Occipital lobe (tissue), 2 donors: ENCODE data around the gene PRM2. TPM values are rescaled to one million over a fixed set of nuclear protein-coding genes. Genes with fewer than 3 reads are reported as not detected.

Experiments used
- DNase-seq: peaks from one replicate; lab custom pipeline; 2025; lab: John Stamatoyannopoulos, UW
- total RNA-seq: library from RNA; depleted of rRNA; stranded (reverse); fragments of >200 nt; gene quantifications from one replicate; pipeline ENCODE4 v1.2.3, GENCODE V29; 2014

PRM2 gene
- total RNA-seq, 1 donor from 2014 or later, result not detected

GRCh38 chr16:11250786-11251524 is 25.3 kb downstream of the PRM2 start:
- DNase-seq, result no peak

DNA sequence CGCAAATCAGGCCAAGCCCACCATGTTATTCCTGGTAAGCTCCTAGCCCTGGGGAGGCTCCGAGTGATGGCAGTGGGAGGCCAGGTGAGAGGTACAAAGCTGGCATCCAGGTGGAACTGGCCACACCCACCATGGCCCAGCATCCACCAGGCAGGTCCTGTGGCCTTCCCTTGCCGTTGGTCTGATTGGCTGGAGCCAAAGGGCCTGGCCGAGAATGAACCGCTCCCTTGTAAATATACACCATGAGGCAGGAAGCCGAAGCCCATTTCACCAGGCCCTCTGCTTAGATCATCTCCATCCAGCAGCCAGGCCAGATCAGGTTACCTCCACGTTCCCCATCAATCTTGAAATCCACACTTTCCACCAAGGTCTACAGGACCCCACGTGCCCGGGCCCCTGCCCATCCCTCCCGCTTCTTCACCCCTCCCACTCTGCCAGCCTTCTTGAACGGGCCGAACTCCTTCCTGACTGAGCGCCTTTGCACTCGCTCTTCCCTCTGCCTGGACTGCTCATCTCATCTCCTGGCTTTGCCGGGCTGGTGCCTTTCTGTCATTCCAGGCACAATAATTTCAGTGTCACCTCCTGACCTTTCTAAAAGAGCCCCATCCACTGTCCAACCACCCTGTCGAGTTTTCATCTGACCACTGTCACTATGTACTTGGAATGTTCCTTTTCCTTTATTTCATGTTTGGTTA is 26.0 kb downstream of the PRM2 start:
- DNase-seq, result no peak

- DNase-seq, result no peak
These were observed 26.8 kb downstream of the PRM2 start for GRCh38 chr16:11249233-11250061.

DNA sequence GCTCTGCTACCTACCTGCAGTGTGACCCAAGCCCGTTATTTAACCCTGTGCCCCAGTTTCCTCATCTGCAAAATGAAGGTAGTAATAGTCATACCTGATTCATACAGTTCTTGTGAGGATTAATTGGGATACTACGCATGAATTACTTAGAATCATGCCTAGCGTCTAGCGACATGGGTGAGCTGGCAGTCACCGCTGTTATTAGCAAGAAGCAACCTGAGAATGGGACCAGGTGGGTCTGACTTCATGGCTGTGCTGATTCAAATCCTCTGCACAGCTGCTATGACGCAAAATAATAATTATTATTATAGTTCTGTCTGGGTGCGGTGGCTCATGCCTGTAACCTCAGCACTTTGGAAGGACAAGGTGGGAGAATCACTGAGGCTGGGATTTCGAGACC is 28.1 kb downstream of the PRM2 start:
- no peak for DNase-seq

- DNase-seq, result no peak
These were observed 30.3 kb downstream of the PRM2 start for GRCh38 chr16:11245988-11246387.

- DNase-seq, result no peak
These were observed 31.0 kb downstream of the PRM2 start for GRCh38 chr16:11245222-11245737.

DNA sequence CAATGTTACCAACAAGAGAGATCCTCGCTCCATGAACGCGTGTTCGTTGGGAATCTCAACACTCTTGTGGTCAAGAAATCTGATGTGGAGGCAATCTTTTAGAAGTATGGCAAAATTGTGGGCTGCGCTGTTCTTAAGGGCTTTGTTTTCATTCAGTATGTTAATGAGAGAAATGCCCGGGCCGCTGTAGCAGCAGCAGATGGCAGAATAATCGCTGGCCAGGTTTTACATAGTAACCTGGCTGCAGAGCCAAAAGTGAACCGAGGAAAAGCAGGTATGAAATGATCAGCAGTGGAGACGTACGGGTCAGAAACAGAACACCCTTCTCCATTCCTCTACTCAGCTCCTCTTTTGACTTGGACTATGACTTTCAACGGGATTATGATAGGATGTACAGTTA is 33.6 kb downstream of the PRM2 start:
- DNase-seq, result no peak

GRCh38 chr16:11241480-11242204 is 34.6 kb downstream of the PRM2 start:
- no peak for DNase-seq

DNA sequence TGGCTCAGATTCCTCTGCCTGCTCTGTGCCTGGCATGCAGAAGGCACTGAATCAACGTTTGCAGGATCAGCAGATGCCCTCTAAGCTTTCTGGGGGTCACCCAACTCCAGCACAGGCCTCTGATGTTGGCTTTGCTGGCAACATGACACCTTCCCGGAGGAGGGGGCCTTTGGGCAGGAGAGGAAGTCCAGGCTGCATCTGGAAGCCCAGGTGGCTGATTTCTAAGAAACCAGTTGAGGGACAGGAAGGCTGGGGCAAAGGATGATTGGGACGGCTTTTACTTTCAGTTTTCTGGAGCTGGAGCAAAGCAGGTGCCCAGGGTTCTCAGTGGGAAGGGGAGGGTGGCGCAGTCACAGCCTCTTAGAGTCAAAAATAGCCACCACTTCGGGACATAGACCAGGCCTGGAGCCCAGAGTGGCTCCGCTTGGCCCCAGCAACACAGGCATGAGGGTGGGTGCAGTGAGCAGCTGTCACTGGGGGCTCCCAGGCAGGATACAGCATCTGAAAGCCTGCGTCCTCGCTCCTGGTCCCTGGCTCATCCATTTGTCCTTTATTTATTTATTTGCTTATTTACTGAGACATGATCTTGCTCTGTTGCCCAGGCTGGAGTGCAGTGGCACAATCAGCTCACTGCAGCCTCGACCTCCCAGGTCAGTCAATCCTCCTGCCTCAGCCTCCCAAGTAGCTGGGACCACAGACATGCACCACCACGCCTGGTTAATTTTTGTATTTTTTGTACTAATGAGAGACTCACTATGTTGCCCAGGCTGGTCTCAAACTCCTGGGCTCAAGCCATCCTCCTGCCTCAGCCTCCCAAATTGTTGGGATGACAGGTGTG is 35.4 kb downstream of the PRM2 start:
- no peak for DNase-seq

DNA sequence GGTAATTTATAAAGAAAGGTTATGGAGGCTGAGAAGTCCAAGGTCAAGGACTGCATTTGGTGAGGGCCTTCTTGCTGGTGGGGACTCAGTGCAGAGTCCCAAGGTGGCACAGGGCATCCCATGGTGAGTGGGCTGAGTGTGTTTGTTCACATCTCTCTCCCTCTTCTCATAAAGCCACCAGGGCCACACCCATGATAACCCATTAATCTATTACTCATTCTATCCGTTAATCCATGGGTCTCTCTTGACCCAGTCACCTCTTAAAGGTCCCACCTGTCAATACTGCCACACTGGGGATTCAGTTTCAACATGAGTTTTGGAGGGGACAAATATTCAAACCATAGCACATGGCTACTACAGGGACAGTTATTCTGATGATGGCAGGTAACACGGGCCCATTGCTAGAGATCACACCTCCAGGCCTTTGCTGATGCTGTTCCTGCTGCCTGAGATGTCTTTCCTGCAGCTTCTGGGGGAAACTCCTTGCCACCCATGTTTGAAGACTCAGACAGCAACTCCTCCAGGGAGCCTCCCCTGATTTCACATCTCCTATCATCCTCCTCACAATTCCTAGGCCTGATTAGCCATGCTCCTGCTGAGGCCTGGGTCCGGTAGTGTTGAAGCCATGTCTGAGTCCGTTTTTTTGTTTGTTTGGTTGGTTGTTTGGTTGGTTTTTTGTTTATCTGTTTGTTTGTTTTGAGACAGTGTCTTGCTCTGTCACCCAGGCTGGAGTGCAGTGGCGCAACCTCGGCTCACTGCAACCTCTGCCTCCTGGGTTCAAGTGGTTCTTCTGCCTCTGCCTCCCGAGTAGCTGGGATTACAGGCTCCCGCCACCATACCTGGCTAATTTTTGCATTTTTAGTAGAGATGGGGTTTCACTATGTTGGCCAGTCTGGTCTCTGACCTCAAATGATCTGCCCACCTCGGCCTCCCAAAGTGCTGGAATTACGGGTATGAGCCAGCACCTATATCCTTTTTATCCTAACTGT is 36.3 kb downstream of the PRM2 start:
- DNase-seq, result no peak

- DNase-seq, result no peak
These were observed 37.7 kb downstream of the PRM2 start for GRCh38 chr16:11238272-11239202.

- DNase-seq, result no peak
These were observed 39.6 kb downstream of the PRM2 start for GRCh38 chr16:11236461-11237254.

DNA sequence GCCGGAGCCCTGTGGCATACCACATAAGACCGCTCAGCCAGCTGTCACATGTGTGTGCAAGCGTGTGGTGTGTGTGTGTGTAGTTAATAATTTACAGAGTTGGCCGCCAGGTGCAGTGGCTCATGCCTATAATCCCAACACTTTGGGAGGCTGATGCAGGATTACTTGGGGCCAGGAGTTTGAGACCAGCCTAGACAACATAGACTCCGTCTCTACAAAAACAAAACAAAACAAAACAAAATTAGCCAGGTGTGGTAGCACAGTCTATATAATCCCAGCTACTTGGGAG is 40.6 kb downstream of the PRM2 start:
- no peak for DNase-seq

DNA sequence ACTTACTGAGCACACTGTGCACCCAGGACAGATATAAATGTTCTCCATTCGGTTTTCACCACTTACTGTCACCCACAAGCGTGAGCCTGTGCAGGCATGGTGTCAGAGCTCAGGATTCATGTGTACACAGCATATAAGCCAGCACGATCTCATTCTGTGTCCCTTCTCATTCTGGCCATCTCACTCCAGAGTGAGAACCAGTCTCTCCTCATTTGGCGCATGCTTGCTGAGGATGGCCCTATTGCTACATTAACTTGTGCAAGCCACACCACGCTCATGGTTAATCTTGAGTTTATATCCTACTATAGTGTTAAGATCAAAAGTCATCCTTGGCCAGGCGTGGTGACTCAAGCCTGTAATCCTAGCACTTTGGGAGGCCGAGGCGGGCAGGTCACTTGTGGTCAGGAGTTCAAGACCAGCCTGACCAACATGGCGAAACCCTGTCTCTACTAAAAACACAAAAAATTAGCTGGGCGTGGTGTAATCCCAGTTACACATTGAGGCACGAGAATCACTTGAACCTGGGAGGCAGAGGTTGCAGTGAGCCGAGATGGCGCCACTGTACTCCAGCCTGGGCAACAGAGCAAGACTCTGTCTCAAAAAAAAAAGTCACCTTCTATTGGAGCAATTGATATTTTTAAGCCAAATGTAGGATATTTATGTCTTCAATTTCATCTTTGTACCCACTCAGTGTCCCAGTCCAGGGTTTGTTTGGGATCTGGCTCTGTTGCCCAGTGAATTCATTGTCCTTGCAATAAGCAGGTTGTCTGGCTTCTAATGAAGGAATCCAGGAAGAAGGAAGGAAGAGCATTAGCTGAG is 41.2 kb downstream of the PRM2 start:
- no peak for DNase-seq

- no peak for DNase-seq
These were observed 42.4 kb downstream of the PRM2 start for GRCh38 chr16:11233727-11234376.
